ENCODE results near the gene PHC2. TPM values are rescaled to one million over a fixed set of nuclear protein-coding genes. Genes with fewer than 3 reads are reported as not detected.

PHC2 gene
- total and polyA plus RNA-seq, 9 of the 15 experiments (the other 6 are each of a cell fraction or from before 2014, with no cell fraction given), result 3.1 to 67.6 (median 34.6) TPM

- TF ChIP-seq AFF1 (IDR thresholded peaks at IDR 0.05; ENCODE audit: low read depth in 1 of 2, partially characterized antibody in 2 of 2), result peak in 1 of 2 experiments; percentile 34
- no peak for TF ChIP-seq ETS2 (tag; IDR thresholded peaks at IDR 0.05; ENCODE audit: borderline replicate concordance, poor library complexity, severe bottlenecking)
- TF ChIP-seq FUS (optimal IDR thresholded peaks at IDR 0.05; ENCODE audit: low read depth, low read length), result no peak
- TF ChIP-seq NRF1 (conservative IDR thresholded peaks at IDR 0.05 in 1 of 2, IDR thresholded peaks at IDR 0.05 in 1 of 2), result no peak
- no peak for TF ChIP-seq ZBTB2 (IDR thresholded peaks at IDR 0.05)
- no peak for TF ChIP-seq ARID2 (IDR thresholded peaks at IDR 0.05)
- TF ChIP-seq TCF15 (CRISPR knock-in tag; IDR thresholded peaks at IDR 0.05), result no peak
- peak in 1 of 3 experiments; percentile 82; a peak in 2 of 6 replicates for TF ChIP-seq ZBTB11 (CRISPR knock-in tag; IDR thresholded peaks at IDR 0.05)
- no peak for TF ChIP-seq OTX1 (CRISPR knock-in tag; IDR thresholded peaks at IDR 0.05)
- TF ChIP-seq CC2D1A (IDR thresholded peaks at IDR 0.05), result peak; percentile 60; the same call in 1 of the 2 replicates
- no peak for TF ChIP-seq NFATC3 (IDR thresholded peaks at IDR 0.05)
- no peak for TF ChIP-seq SNAPC5 (CRISPR knock-in tag; IDR thresholded peaks at IDR 0.05)
- TF ChIP-seq E2F4 (CRISPR knock-in tag; IDR thresholded peaks at IDR 0.05; ENCODE audit: low read depth), result no peak
- no peak for TF ChIP-seq YBX1 (IDR thresholded peaks at IDR 0.05)
- peak in 1 of 2 experiments; percentile 51; a peak in 1 of 4 replicates for TF ChIP-seq TBL1XR1 (IDR thresholded peaks at IDR 0.05; ENCODE audit: low read length in 2 of 2)
These were observed 34.4 kb downstream of the PHC2 start (continued) for GRCh38 chr1:33396188-33397124.

Measured in K562 (cell line).